Tibial nerve (tissue), 4 donors: Measurements from ENCODE around the gene FGF18. TPM values are rescaled to one million over a fixed set of nuclear protein-coding genes. Genes with fewer than 3 reads are reported as not detected.
A peak's percentile ranks its signal among the peaks of the same experiment; 100 is the strongest.

Experiments used
- DNase-seq, 2 donors: peaks; one replicate each; pipeline ENCODE4 v3.0.0-alpha.2; 2019; ENCODE audit warnings: low spot score in 2 of 2
- H3K27ac ChIP-seq, 4 donors: fragments of 200-600 bp; sonication (generic) in 3 of 4; one replicate each; pipeline ENCODE4 v1.5.1; 2017 to 2019; ENCODE audit warnings: mild to moderate bottlenecking in 1 of 4
- H3K27me3 ChIP-seq, 2 donors: fragments of 200-600 bp; sonication (generic) in 1 of 2; one replicate each; pipeline versions ENCODE4 v1.5.1 to v1.6.0; 2017 to 2019
- H3K36me3 ChIP-seq, 3 donors: fragments of 200-600 bp; sonication (generic); one replicate each; pipeline ENCODE4 v1.5.1; 2018 to 2019
- H3K4me1 ChIP-seq, 4 donors: fragments of 200-600 bp; sonication (generic) in 3 of 4; one replicate each; pipeline ENCODE4 v1.5.1; 2017 to 2019
- H3K4me3 ChIP-seq, 4 donors: fragments of 200-600 bp; sonication (generic) in 3 of 4; one replicate each; pipeline ENCODE4 v1.5.1; 2017 to 2019; ENCODE audit warnings: mild to moderate bottlenecking in 1 of 4, moderate library complexity in 1 of 4
- H3K9me3 ChIP-seq, 4 donors: fragments of 200-600 bp; sonication (generic) in 3 of 4; one replicate each; pipeline ENCODE4 v1.5.1; 2017 to 2019
- EP300 ChIP-seq, 2 donors: sonication (generic); formaldehyde crosslinking; IDR thresholded peaks; one replicate each; pipeline ENCODE4 v1.6.1; 2017; ENCODE audit warnings: antibody characterized with exemption in 2 of 2, mild to moderate bottlenecking in 1 of 2
- POLR2A ChIP-seq, 2 donors: fragments of 450-650 bp; IDR thresholded peaks; one replicate each; pipeline ENCODE4 v1.6.1; 2017; ENCODE audit warnings: antibody characterized with exemption in 2 of 2, mild to moderate bottlenecking in 2 of 2, moderate library complexity in 2 of 2
- WGBS, 2 donors: methylation state at CpG; one replicate each; pipeline ENCODE4 v1.1.5; 2018; 5-methylcytosine and 5-hydroxymethylcytosine counted together
- total RNA-seq, 4 donors: library from RNA; depleted of rRNA; stranded (reverse); fragments of >200 nt; gene quantifications; one replicate each; pipeline ENCODE4 v1.1.0, GENCODE V29; 2016
- TF ChIP-seq, protein P1 (sequence below), 5 experiments: fragments of 200-600 bp in 3 of 5; fragments of 450-650 bp in 2 of 5; sonication (generic) in 3 of 5; IDR thresholded peaks; one replicate each; pipeline ENCODE4 v1.5.1; 2016 to 2019; ENCODE audit warnings: antibody characterized with exemption in 5 of 5, mild to moderate bottlenecking in 3 of 5, moderate library complexity in 2 of 5

Gene FGF18
- total RNA-seq, 4 donors from 2014 or later, result 2.4 to 6.9 (median 6.4) TPM

DNA sequence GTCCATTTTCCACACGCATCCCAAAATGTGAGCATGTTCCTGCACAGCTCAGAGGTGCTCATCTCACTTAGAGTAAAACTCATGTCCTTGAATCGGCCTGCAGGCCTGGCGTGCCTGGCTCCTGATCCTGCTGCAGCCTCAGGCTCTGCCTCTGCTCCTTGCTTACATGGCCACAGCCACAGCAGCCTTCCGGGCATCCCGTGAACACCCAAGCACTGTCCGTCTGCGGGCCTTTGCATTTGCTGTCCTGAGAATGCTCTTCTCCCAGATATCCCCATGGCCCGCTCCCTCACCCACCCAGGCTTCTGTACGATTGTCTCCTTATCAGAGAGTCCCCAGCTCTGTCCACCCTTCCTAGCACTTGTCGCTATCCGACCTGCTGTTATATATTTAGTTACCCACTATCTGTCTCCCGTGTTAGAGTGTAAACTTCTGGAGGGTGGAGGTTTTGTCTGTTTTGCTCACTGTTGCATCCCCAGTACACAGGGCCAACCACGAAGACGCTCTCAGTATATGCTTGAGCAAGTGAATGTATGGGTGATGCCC, 21.9 kb downstream of the FGF18 start:
- TF ChIP-seq POLR2A (IDR thresholded peaks at IDR 0.05) (no peak), EP300 (IDR thresholded peaks at IDR 0.05) (no peak)
- TF ChIP-seq, protein P1, sequence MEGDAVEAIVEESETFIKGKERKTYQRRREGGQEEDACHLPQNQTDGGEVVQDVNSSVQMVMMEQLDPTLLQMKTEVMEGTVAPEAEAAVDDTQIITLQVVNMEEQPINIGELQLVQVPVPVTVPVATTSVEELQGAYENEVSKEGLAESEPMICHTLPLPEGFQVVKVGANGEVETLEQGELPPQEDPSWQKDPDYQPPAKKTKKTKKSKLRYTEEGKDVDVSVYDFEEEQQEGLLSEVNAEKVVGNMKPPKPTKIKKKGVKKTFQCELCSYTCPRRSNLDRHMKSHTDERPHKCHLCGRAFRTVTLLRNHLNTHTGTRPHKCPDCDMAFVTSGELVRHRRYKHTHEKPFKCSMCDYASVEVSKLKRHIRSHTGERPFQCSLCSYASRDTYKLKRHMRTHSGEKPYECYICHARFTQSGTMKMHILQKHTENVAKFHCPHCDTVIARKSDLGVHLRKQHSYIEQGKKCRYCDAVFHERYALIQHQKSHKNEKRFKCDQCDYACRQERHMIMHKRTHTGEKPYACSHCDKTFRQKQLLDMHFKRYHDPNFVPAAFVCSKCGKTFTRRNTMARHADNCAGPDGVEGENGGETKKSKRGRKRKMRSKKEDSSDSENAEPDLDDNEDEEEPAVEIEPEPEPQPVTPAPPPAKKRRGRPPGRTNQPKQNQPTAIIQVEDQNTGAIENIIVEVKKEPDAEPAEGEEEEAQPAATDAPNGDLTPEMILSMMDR (IDR thresholded peaks at IDR 0.05), result no peak
- no peak for DNase-seq
- peaks cover 0 to 9% (median 0%) of the 10 kb centered on the region in 4 donors for H3K4me1 ChIP-seq
- H3K36me3 ChIP-seq, result no peaks in the 10 kb centered on the region
- H3K27ac ChIP-seq, result no peak overlapping the region
- WGBS, 2 donors, result 88 to 91% methylated on average over 14 of the region's 14 CpGs
- H3K4me3 ChIP-seq, result no peak overlapping the region
- no peaks in the 10 kb centered on the region for H3K27me3 ChIP-seq
- no peaks in the 10 kb centered on the region for H3K9me3 ChIP-seq

DNA sequence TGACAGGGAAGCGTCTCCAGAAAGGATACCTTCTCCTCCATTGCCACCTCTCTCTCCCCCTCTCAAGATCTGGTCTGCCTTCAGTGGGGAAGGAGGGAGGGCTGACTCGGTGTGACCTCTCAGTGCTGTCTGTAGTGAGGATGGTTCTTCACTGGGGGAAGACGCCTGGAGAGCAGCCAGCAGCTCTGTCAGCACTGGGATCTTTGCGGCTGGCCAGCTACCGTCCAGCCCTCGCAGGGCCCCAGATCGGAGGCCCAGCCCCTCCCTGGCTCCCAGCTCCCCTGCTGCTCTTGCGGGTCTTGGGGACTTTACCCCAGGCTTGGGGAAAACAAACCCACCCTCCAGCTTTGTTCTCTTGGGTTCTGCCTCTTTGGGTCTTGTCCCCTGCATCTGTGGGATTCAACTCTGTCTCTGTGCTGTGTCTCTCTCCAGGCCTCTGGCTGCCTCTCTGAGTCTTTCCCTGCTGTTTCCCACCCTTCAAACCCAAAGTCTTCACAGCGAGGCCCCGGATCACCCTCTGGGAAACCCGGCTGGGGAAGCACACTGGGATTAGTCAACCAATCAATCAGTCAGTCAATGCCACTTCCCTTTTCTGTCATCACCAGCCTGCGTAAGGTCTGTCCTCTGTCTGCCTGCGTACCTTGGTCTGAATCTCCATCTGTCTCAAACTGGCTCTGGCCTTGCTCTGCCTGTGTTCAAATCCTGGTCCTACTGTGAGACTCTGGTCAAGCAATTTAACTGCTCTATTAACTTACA, 23.0 kb downstream of the FGF18 start:
- H3K4me1 ChIP-seq, result peaks cover 0 to 9% (median 0%) of the 10 kb centered on the region in 4 donors
- H3K27ac ChIP-seq, result no peak overlapping the region
- H3K4me3 ChIP-seq, result no peak overlapping the region
- H3K27me3 ChIP-seq, result no peaks in the 10 kb centered on the region
- no peaks in the 10 kb centered on the region for H3K9me3 ChIP-seq
- 56 to 58% methylated on average over 12 to 13 of the region's 13 CpGs for WGBS, 2 donors
- no peak for DNase-seq
- no peaks in the 10 kb centered on the region for H3K36me3 ChIP-seq
- TF ChIP-seq, protein P1 (IDR thresholded peaks at IDR 0.05), result no peak
- TF ChIP-seq POLR2A (IDR thresholded peaks at IDR 0.05) (no peak), EP300 (IDR thresholded peaks at IDR 0.05) (no peak)

DNA sequence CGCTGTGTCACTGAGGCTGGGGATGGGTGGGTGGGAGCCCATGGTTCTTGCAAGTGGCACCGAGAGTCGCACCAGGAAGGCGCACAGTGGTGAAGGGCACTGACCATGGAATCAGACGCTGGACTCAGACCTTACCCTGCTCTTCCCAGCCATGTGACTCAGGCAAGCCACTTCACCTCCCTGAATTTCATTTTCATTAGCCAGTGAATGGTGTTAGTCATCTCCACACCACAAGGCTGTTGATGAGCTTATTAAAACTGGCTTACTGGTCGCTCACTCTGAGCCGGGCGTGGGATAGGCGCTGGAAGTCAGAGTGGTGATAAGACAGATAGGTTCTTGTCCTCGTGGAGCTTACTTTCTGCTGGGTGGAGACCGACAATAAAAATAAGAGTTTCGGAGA, 25.1 kb downstream of the FGF18 start:
- Histone ChIP-seq H3K27me3 (no peaks in the 10 kb centered on the region), H3K27ac (no peak overlapping the region), H3K36me3 (no peaks in the 10 kb centered on the region), H3K4me1 (peaks cover 0 to 9% (median 0%) of the 10 kb centered on the region in 4 donors), H3K4me3 (no peak overlapping the region), H3K9me3 (no peaks in the 10 kb centered on the region)
- WGBS, 2 donors, result 92 to 96% methylated on average over 11 to 12 of the region's 12 CpGs
- DNase-seq, result no peak
- TF ChIP-seq POLR2A (IDR thresholded peaks at IDR 0.05) (no peak), EP300 (IDR thresholded peaks at IDR 0.05) (no peak)
- TF ChIP-seq, protein P1 (IDR thresholded peaks at IDR 0.05), result no peak

DNA sequence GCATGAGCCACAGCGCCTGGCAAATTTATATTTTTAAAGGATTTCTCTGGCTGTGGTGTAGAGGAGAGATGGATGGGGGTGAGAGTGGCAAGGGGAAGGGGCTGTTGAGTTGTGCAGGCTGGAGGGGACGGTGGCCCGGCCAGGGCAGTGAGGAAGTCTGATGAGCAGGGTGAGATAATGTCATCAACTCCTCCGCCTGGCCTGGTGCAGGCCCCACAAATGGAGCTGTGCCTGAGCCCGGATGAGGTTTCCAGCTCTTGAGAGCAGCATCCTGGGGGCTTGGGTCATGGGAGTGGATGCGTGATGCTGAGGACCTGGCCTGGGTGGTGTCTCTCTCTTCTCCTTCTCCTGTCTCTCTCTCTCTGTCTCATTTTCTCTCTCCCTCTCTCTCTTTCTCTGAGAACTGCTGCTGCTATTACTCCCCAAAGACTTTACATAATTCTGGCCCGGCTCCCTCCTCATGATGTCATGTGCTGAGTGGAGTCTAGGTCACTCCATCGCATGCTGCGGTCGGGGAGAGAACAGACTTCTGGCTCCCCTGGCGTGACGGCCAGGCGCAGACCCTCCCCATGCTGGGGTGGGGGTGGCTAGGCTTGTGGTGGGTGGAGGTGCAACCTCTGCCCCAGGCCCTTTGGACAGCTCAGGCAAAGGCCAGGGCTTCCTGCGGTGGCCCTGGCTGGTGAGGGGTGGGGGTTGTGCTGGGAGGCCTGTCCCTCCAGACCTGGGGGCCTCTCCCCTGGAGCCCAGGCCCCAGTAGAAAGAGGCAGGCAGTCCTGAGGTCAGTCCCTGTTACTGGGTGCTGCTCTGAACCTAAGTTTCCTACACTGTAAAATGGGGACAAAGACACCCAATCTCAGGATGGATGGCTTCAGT, 26.4 kb downstream of the FGF18 start:
- H3K4me1 ChIP-seq, result peaks cover 0 to 21% (median 1%) of the 10 kb centered on the region in 4 donors
- H3K4me3 ChIP-seq, result no peak overlapping the region
- WGBS, 2 donors, result 48 to 50% methylated on average over 13 of the region's 14 CpGs
- peak overlapping the region in 1 of 4 donors; percentile 69 for H3K27ac ChIP-seq
- no peaks in the 10 kb centered on the region for H3K27me3 ChIP-seq
- no peak for TF ChIP-seq POLR2A (IDR thresholded peaks at IDR 0.05)
- no peak for TF ChIP-seq EP300 (IDR thresholded peaks at IDR 0.05)
- TF ChIP-seq, protein P1 (IDR thresholded peaks at IDR 0.05), result no peak
- DNase-seq, result peak in 1 of 2 donors; percentile 65
- no peaks in the 10 kb centered on the region for H3K9me3 ChIP-seq
- H3K36me3 ChIP-seq, result no peaks in the 10 kb centered on the region
